Activated B cell treated with CpG ODN at 0.5 μM for 24 hours (primary cell): ENCODE results near the gene TTC21A. TPM values are rescaled to one million over a fixed set of nuclear protein-coding genes. Genes with fewer than 3 reads are reported as not detected.

Source experiments
- ATAC-seq: fragments of 200-7000 bp; cut with Tn5 transposase; one replicate; pipeline ENCODE4 v1.10.0; 2021; ENCODE audit warnings: low read depth, mild to moderate bottlenecking, moderate library complexity
- CTCF ChIA-PET: fragments of 350-600 bp; sonication (Branson Sonifier 250); formaldehyde crosslinking; loops from one replicate; lab custom pipeline; 2021; ENCODE audit warnings: antibody characterized with exemption; lab: Charles Lee
- POLR2A ChIA-PET: fragments of 350-600 bp; sonication (Branson Sonifier 250); formaldehyde crosslinking; loops from one replicate; lab custom pipeline; 2021; ENCODE audit warnings: antibody characterized with exemption; lab: Charles Lee
- DNase-seq: peaks from one replicate; pipeline ENCODE4 v3.0.0; 2022
- H3K27ac Mint-ChIP-seq: one replicate; pipeline ENCODE4 v1.8.0; 2020; ENCODE audit warnings: mixed read lengths
- H3K27me3 Mint-ChIP-seq: one replicate; pipeline ENCODE4 v1.8.0; 2021; ENCODE audit warnings: mixed read lengths
- H3K36me3 Mint-ChIP-seq: one replicate; pipeline ENCODE4 v1.8.0; 2021; ENCODE audit warnings: low read depth, mixed read lengths
- H3K4me1 Mint-ChIP-seq: one replicate; pipeline ENCODE4 v1.8.0; 2021; ENCODE audit warnings: mixed read lengths
- H3K4me3 Mint-ChIP-seq: one replicate; pipeline ENCODE4 v1.8.0; 2020; ENCODE audit warnings: mild to moderate bottlenecking, mixed read lengths
- H3K9me3 Mint-ChIP-seq: one replicate; pipeline ENCODE4 v1.8.0; 2020; ENCODE audit warnings: mixed read lengths
- CTCF ChIP-seq: fragments of 200-600 bp; IDR thresholded peaks from one replicate; pipeline ENCODE4 v1.8.0; 2022; ENCODE audit warnings: antibody characterized with exemption, mild to moderate bottlenecking
- intact Hi-C: fragments of 100-400 bp; cut with micrococcal nuclease; formaldehyde crosslinking; loops from one replicate; pipeline ENCODE4 v1.15.1; 2024
- total RNA-seq: library from RNA; stranded (reverse); gene quantifications from 2 replicates; pipeline ENCODE4 v1.2.3, GENCODE V29; 2022

The TTC21A gene
- total RNA-seq, 1 donor from 2014 or later = 15.9 TPM

GRCh38 chr3:39090922-39091321 lies 16.6 kb upstream of the TTC21A start:
- no peak overlapping the region for H3K27ac Mint-ChIP-seq
- intact Hi-C loops = no loop called here
- no peak overlapping the region for H3K4me3 Mint-ChIP-seq
- peaks cover 14% of the 10 kb centered on the region for H3K4me1 Mint-ChIP-seq
- ATAC-seq (no peak), DNase-seq (no peak)
- POLR2A ChIA-PET = no interaction called here
- no peaks in the 10 kb centered on the region for H3K9me3 Mint-ChIP-seq
- no peak for TF ChIP-seq CTCF
- CTCF ChIA-PET = no interaction called here
- no peaks in the 10 kb centered on the region for H3K27me3 Mint-ChIP-seq
- peaks cover 91% of the 10 kb centered on the region for H3K36me3 Mint-ChIP-seq

- no peaks in the 10 kb centered on the region for H3K9me3 Mint-ChIP-seq
- DNase-seq (no peak), ATAC-seq (no peak)
- no peak overlapping the region for H3K4me3 Mint-ChIP-seq
- no peaks in the 10 kb centered on the region for H3K27me3 Mint-ChIP-seq
- H3K27ac Mint-ChIP-seq = no peak overlapping the region
- peaks cover 94% of the 10 kb centered on the region for H3K36me3 Mint-ChIP-seq
- intact Hi-C loops = no loop called here
- TF ChIP-seq CTCF = no peak
- H3K4me1 Mint-ChIP-seq = no peaks in the 10 kb centered on the region
- ChIA-PET POLR2A (no interaction called here), CTCF (interaction anchor here (1.3 to 1.7 kb wide), 2 partner anchors 193 kb away, joined by 3 to 6 read pairs; no protein-coding TSS in a partner anchor)
Observed at GRCh38 chr3:39094851-39095677, 12.4 kb upstream of the TTC21A start.

GRCh38 chr3:39095778-39096177 lies 11.7 kb upstream of the TTC21A start:
- peaks cover 91% of the 10 kb centered on the region for H3K36me3 Mint-ChIP-seq
- H3K4me1 Mint-ChIP-seq = no peaks in the 10 kb centered on the region
- no peak for ATAC-seq
- POLR2A ChIA-PET = no interaction called here
- H3K27ac Mint-ChIP-seq = no peak overlapping the region
- no peak for DNase-seq
- intact Hi-C loops = no loop called here
- CTCF ChIA-PET = interaction anchor here (1.3 kb wide), 1 partner anchor 193 kb away, joined by 3 read pairs; no protein-coding TSS in a partner anchor
- no peak overlapping the region for H3K4me3 Mint-ChIP-seq
- no peak for TF ChIP-seq CTCF
- no peaks in the 10 kb centered on the region for H3K9me3 Mint-ChIP-seq
- H3K27me3 Mint-ChIP-seq = no peaks in the 10 kb centered on the region

- intact Hi-C loops = no loop called here
- H3K36me3 Mint-ChIP-seq = peaks cover 85% of the 10 kb centered on the region
- no peaks in the 10 kb centered on the region for H3K27me3 Mint-ChIP-seq
- ATAC-seq (no peak), DNase-seq (no peak)
- H3K4me1 Mint-ChIP-seq = peaks cover 7% of the 10 kb centered on the region
- ChIA-PET CTCF (interaction anchor here (1.1 to 1.3 kb wide), 2 partner anchors 192 to 196 kb away, joined by 3 to 4 read pairs; no protein-coding TSS in a partner anchor), POLR2A (interaction anchor here (0.6 kb wide), 1 partner anchor 58 kb away, joined by 6 read pairs; no protein-coding TSS in a partner anchor)
- H3K4me3 Mint-ChIP-seq = no peak overlapping the region
- no peak overlapping the region for H3K27ac Mint-ChIP-seq
- no peak for TF ChIP-seq CTCF
- no peaks in the 10 kb centered on the region for H3K9me3 Mint-ChIP-seq
Observed at GRCh38 chr3:39096775-39097174, 10.7 kb upstream of the TTC21A start.

GRCh38 chr3:39097716-39098472 lies 9.6 kb upstream of the TTC21A start:
- TF ChIP-seq CTCF = no peak
- CTCF ChIA-PET = interaction anchor here (1.1 kb wide), 1 partner anchor 195 kb away, joined by 4 read pairs; no protein-coding TSS in a partner anchor

More at GRCh38 chr3:39097716-39098472, 9.6 kb upstream of the TTC21A start:
- peaks cover 13% of the 10 kb centered on the region for H3K4me1 Mint-ChIP-seq
- H3K4me3 Mint-ChIP-seq = no peak overlapping the region
- no peak for DNase-seq
- intact Hi-C loops = no loop called here
- POLR2A ChIA-PET = no interaction called here
- no peak for ATAC-seq
- H3K9me3 Mint-ChIP-seq = no peaks in the 10 kb centered on the region
- H3K27me3 Mint-ChIP-seq = no peaks in the 10 kb centered on the region
- peaks cover 81% of the 10 kb centered on the region for H3K36me3 Mint-ChIP-seq
- H3K27ac Mint-ChIP-seq = peak overlapping the region; percentile 53
